ENCODE data around the gene BSG.
"Not testable (repeated sequence)": the region's sequence is repeated elsewhere in the genome, so short reads cannot be mapped to it uniquely, and the experiment has no call there.

BSG gene

GRCh38 chr19:620166-620862 is 47.9 kb downstream of the BSG start:
- DNase-seq (ENCODE audit: low spot score): no peak

GRCh38 chr19:621191-621590 is 48.8 kb downstream of the BSG start:
- DNase-seq (ENCODE audit: low spot score): not testable (repeated sequence)

GRCh38 chr19:621819-622218 is 49.4 kb downstream of the BSG start:
- DNase-seq (ENCODE audit: low spot score): no peak

- no peak for DNase-seq (ENCODE audit: low spot score)
Observed at GRCh38 chr19:622666-623065, 50.3 kb downstream of the BSG start.

- no peak for DNase-seq (ENCODE audit: low spot score)
Observed at GRCh38 chr19:623175-623916, 51.0 kb downstream of the BSG start.

- no peak for DNase-seq (ENCODE audit: low spot score)
Observed at GRCh38 chr19:623974-624373, 51.6 kb downstream of the BSG start.

GRCh38 chr19:624433-625109 is 52.2 kb downstream of the BSG start:
- DNase-seq (ENCODE audit: low spot score): no peak

GRCh38 chr19:625257-625656 is 52.9 kb downstream of the BSG start:
- DNase-seq (ENCODE audit: low spot score): no peak

- not testable (repeated sequence) for DNase-seq (ENCODE audit: low spot score)
Observed at GRCh38 chr19:626566-626965, 54.2 kb downstream of the BSG start.

GRCh38 chr19:628168-628567 is 55.8 kb downstream of the BSG start:
- no peak for DNase-seq (ENCODE audit: low spot score)

GRCh38 chr19:629515-629914 is 57.1 kb downstream of the BSG start:
- not testable (repeated sequence) for DNase-seq (ENCODE audit: low spot score)

- no peak for DNase-seq (ENCODE audit: low spot score)
Observed at GRCh38 chr19:629961-630714, 57.7 kb downstream of the BSG start.

GRCh38 chr19:632579-633067 is 60.2 kb downstream of the BSG start:
- DNase-seq (ENCODE audit: low spot score): peak; percentile 71

Data from NAMALWA (cell line).